ENCODE measurements around the gene RANBP6. TPM values are rescaled to one million over a fixed set of nuclear protein-coding genes. Genes with fewer than 3 reads are reported as not detected.

RANBP6 gene
- total RNA-seq, 1 experiment from 2014 or later, result 14.1 TPM

DNA sequence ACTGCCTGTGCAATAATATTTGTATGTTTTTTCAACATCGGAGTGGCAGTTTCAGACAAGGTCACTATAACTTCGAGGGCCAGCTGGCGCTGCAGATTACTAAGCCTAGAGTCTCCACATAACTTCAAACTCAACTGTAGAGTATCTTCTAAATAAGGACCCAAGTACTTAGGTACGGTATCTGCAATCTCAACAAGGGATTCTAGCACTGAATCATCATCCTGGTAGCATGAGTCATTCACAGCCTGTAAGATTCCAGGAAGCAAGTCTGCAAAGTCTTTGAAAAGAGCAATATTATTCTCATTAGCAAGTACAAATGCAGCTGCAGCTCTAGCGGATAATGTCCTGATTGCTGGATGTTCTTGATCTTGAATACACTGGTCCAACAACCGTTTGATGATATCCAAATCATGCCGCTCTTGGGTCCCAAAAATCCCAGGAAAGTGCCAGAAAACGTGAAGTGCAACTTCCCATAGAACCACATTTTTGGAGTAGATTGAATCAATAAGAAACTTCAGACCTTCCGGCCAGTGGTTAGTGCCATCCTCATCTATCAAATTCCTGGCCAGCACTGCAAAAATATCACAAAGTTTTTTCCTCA lies 654 bp downstream of the RANBP6 start:
- peaks cover 52% of the 10 kb centered on the region for H3K79me2 ChIP-seq (ENCODE audit: low read length)
- CTCF ChIA-PET, result interaction anchor here (0.7 to 1.0 kb wide), 2 partner anchors 40 to 130 kb away, joined by 3 to 6 read pairs; no protein-coding TSS in a partner anchor
- TSS peak; percentile 59 for BruUV-seq (replicated peaks)

DNA sequence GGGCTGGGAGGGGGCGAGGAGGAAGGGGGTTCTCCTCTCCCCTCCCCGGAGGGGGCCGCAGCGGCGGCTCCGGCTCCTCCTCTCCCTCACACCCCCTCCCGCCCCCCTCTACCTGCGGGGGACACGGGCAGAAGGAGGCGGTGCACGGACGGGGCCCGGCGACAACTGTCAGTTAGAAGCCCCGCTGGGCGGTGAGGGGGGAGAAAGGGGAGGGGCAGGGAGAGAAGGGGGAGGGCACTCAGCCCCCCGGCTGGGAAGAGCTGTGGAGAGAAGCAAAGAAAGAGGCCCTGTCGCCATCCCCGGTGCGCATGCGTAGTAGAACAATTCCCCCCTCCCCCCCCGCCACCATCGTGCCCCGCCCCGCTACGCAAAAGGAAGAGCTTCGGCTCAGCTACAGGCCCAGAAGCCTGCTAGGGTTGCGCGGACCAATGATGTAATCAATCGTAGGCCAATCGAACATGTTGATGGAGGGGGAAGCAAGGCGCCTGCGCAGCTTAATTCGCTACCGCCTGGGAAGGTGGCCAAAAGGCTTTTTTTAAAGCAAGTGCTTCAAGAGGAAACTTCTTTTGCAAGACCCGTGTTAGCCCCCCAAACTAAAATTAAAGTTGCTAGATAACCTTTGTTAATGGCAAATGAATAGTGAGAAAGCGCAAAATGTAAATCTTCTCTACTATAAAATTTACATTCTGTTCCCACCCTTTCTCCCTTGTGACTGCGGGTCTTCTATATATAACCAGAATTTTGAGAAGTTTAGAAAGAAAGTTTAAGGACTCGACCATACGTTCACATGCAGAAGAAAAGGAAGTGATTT lies 7.0 kb downstream of the RANBP6 start:
- CTCF ChIA-PET, result interaction anchor here (0.6 to 1.0 kb wide), 5 partner anchors 43 to 209 kb away, joined by 4 to 7 read pairs (median 4); partner anchors contain the start of gene ERMP1
- peaks cover 73% of the 10 kb centered on the region for H3K79me2 ChIP-seq (ENCODE audit: low read length)
- H3K9ac ChIP-seq (ENCODE audit: low read length), result peak overlapping the region; percentile 78
- H3F3A ChIP-seq (ENCODE audit: low read length, unreplicated experiment), result no peaks in the 10 kb centered on the region
- intact Hi-C loops (cut with micrococcal nuclease), result loop anchor here (2.0 kb wide), 1 partner anchor 404 kb away; the partner anchor contains the start of gene UHRF2
- no peaks in the 10 kb centered on the region for H3K27me3 ChIP-seq (ENCODE audit: low read length)
- BruUV-seq (replicated peaks), result no TSS peak
- peak overlapping the region; percentile 98 for H3K4me2 ChIP-seq (ENCODE audit: low read length)
- peaks cover 4% of the 10 kb centered on the region; the same call in 1 of the 2 replicates for H3K36me3 ChIP-seq (ENCODE audit: low read depth, low read length)
- H3K9me3 ChIP-seq (ENCODE audit: low read length), result no peaks in the 10 kb centered on the region
- ATAC-seq (peak; percentile 60), DNase-seq (peak; percentile 93)
- peak overlapping the region; percentile 93 for H3K4me3 ChIP-seq (ENCODE audit: low read length)
- peak overlapping the region; percentile 80 for H2AFZ ChIP-seq (ENCODE audit: low read length)
- H4K20me1 ChIP-seq (ENCODE audit: low read length), result 0 out of 2 replicates have a peak, but pooled peaks cover 4% of the 10 kb centered on the region
- H3K27ac ChIP-seq (ENCODE audit: low read length), result peak overlapping the region; percentile 62
- POLR2A ChIA-PET (ENCODE audit: unreplicated experiment), result interaction anchor here (0.5 to 0.7 kb wide), 6 partner anchors 72 to 673 kb away, joined by 3 to 12 read pairs (median 3); partner anchors contain the start of gene ERMP1
- no peak for TF ChIP-seq EZH2 (IDR thresholded peaks at IDR 0.05; ENCODE audit: low read length, unreplicated experiment)
- no peak for TF ChIP-seq EZH2phosphoT487 (IDR thresholded peaks at IDR 0.05; ENCODE audit: borderline replicate concordance, low read length)
- TF ChIP-seq, protein P1, sequence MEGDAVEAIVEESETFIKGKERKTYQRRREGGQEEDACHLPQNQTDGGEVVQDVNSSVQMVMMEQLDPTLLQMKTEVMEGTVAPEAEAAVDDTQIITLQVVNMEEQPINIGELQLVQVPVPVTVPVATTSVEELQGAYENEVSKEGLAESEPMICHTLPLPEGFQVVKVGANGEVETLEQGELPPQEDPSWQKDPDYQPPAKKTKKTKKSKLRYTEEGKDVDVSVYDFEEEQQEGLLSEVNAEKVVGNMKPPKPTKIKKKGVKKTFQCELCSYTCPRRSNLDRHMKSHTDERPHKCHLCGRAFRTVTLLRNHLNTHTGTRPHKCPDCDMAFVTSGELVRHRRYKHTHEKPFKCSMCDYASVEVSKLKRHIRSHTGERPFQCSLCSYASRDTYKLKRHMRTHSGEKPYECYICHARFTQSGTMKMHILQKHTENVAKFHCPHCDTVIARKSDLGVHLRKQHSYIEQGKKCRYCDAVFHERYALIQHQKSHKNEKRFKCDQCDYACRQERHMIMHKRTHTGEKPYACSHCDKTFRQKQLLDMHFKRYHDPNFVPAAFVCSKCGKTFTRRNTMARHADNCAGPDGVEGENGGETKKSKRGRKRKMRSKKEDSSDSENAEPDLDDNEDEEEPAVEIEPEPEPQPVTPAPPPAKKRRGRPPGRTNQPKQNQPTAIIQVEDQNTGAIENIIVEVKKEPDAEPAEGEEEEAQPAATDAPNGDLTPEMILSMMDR (conservative IDR thresholded peaks at IDR 0.05; ENCODE audit: low read depth, low read length), result no peak
- H3K4me1 ChIP-seq (ENCODE audit: insufficient read depth, low read length), result peaks cover 43% of the 10 kb centered on the region
- H3K9me2 ChIP-seq (replicated peaks; ENCODE audit: low read length), result no peaks in the 10 kb centered on the region

More for the DNA sequence above, 654 bp downstream of the RANBP6 start:
- Histone ChIP-seq H3K36me3 (ENCODE audit: low read depth, low read length) (peaks cover 11% of the 10 kb centered on the region; the same call in 1 of the 2 replicates), H3K4me2 (ENCODE audit: low read length) (peak overlapping the region; percentile 95), H2AFZ (ENCODE audit: low read length) (peak overlapping the region; percentile 88), H3K4me3 (ENCODE audit: low read length) (peak overlapping the region; percentile 94), H3K4me1 (ENCODE audit: insufficient read depth, low read length) (peaks cover 29% of the 10 kb centered on the region), H3F3A (ENCODE audit: low read length, unreplicated experiment) (no peaks in the 10 kb centered on the region), H3K27ac (ENCODE audit: low read length) (peak overlapping the region; percentile 76), H4K20me1 (ENCODE audit: low read length) (peaks cover 8% of the 10 kb centered on the region), H3K9me2 (replicated peaks; ENCODE audit: low read length) (no peaks in the 10 kb centered on the region), H3K9me3 (ENCODE audit: low read length) (no peaks in the 10 kb centered on the region), H3K9ac (ENCODE audit: low read length) (peak overlapping the region; percentile 83), H3K27me3 (ENCODE audit: low read length) (no peaks in the 10 kb centered on the region)
- ATAC-seq (peak; percentile 76), DNase-seq (peak; percentile 72)
- POLR2A ChIA-PET (ENCODE audit: unreplicated experiment), result interaction anchor here (0.7 kb wide), 1 partner anchor 70 kb away, joined by 10 read pairs; no protein-coding TSS in a partner anchor
- intact Hi-C loops (cut with micrococcal nuclease), result no loop called here
- TF ChIP-seq, protein P1 (conservative IDR thresholded peaks at IDR 0.05; ENCODE audit: low read depth, low read length), result no peak
- TF ChIP-seq EZH2phosphoT487 (IDR thresholded peaks at IDR 0.05; ENCODE audit: borderline replicate concordance, low read length), result no peak
- no peak for TF ChIP-seq EZH2 (IDR thresholded peaks at IDR 0.05; ENCODE audit: low read length, unreplicated experiment)

All from PC-3 (cell line).